HCT116 (cell line): ENCODE measurements around the gene DIO1.

Source experiments
- EGR1 ChIP-seq: IDR thresholded peaks from 2 replicates; pipeline ENCODE4 v1.6.1; 2012; ENCODE audit warnings: low read depth
- EZH2 ChIP-seq: fragments of 200-600 bp; sonication (generic); IDR thresholded peaks from 2 replicates; pipeline ENCODE4 v1.6.1; 2017; ENCODE audit warnings: antibody characterized with exemption, mixed run types
- RAD21 ChIP-seq: IDR thresholded peaks from 2 replicates; pipeline ENCODE4 v1.6.1; 2012; ENCODE audit warnings: low read depth, mild to moderate bottlenecking
- TF ChIP-seq, protein P1 (sequence below), 3 experiments: fragments of 200-600 bp in 1 of 3; sonication (generic) in 1 of 3; IDR thresholded peaks in 2 of 3; conservative IDR thresholded peaks in 1 of 3; 2 replicates each; pipeline ENCODE4 v1.5.1; 2012 to 2017; ENCODE audit warnings: low read depth in 2 of 3, low read length in 2 of 3, antibody characterized with exemption in 1 of 3, borderline replicate concordance in 1 of 3, control low read depth in 1 of 3, mild to moderate bottlenecking in 1 of 3, mixed read lengths in 1 of 3, mixed run types in 1 of 3, moderate library complexity in 1 of 3; ENCODE audit not compliant: insufficient read depth in 1 of 3
- TF ChIP-seq, protein P2 (sequence below): IDR thresholded peaks from 2 replicates; pipeline ENCODE4 v1.6.1; 2012

DNA sequence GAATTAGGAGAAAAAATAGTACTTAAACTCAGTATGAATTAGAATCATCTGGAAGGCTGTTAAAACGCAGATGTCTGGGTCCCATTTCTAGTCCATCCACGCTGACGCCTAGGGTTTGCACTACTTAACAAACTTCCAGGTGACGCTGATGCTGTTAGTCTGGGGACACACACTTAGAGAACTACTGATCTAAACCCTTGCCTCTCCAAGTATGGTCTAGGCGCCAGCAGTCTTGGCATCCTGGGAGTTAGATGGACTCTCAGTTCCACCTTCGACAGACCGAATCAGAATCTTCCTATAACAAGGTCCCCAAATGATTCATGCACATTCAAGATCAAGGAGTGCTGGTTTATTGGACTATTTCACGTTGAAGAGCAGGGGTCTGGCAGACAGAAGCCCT, 11.5 kb downstream of the DIO1 start:
- TF ChIP-seq, protein P1, sequence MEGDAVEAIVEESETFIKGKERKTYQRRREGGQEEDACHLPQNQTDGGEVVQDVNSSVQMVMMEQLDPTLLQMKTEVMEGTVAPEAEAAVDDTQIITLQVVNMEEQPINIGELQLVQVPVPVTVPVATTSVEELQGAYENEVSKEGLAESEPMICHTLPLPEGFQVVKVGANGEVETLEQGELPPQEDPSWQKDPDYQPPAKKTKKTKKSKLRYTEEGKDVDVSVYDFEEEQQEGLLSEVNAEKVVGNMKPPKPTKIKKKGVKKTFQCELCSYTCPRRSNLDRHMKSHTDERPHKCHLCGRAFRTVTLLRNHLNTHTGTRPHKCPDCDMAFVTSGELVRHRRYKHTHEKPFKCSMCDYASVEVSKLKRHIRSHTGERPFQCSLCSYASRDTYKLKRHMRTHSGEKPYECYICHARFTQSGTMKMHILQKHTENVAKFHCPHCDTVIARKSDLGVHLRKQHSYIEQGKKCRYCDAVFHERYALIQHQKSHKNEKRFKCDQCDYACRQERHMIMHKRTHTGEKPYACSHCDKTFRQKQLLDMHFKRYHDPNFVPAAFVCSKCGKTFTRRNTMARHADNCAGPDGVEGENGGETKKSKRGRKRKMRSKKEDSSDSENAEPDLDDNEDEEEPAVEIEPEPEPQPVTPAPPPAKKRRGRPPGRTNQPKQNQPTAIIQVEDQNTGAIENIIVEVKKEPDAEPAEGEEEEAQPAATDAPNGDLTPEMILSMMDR (IDR thresholded peaks at IDR 0.05 in 2 of 3, conservative IDR thresholded peaks at IDR 0.05 in 1 of 3; ENCODE audit: borderline replicate concordance in 1 of 3, insufficient read depth in 1 of 3, low read depth in 2 of 3, low read length in 2 of 3) = no peak
- TF ChIP-seq, protein P2, sequence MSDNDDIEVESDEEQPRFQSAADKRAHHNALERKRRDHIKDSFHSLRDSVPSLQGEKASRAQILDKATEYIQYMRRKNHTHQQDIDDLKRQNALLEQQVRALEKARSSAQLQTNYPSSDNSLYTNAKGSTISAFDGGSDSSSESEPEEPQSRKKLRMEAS = no peak
- no peak for TF ChIP-seq RAD21
- TF ChIP-seq EZH2 = no peak
- no peak for TF ChIP-seq EGR1
